ENCODE data around the gene ODC1.

ODC1 gene

GRCh38 chr2:10413991-10414451 lies 34.1 kb downstream of the ODC1 start:
- no peaks in the 10 kb centered on the region for H3K36me3 ChIP-seq (ENCODE audit: control insufficient read depth in 2 of 2, insufficient read depth in 2 of 2, low read length in 2 of 2)
- H3K4me3 ChIP-seq (ENCODE audit: low read length in 2 of 2), result no peak overlapping the region
- H3K27ac ChIP-seq (ENCODE audit: low read length), result no peak overlapping the region
- H3K4me1 ChIP-seq (ENCODE audit: control insufficient read depth, insufficient read depth, low read length), result peaks cover 16% of the 10 kb centered on the region
- peaks cover 0 to 4% of the 10 kb centered on the region in 2 donors for H3K9me3 ChIP-seq (ENCODE audit: control insufficient read depth in 2 of 2, low read length in 2 of 2)
- H3K9ac ChIP-seq (ENCODE audit: low read length in 2 of 2), result no peak overlapping the region
- H3K27me3 ChIP-seq (ENCODE audit: control insufficient read depth in 1 of 2, insufficient read depth in 2 of 2, low read length in 2 of 2), result no peaks in the 10 kb centered on the region

- Histone ChIP-seq H3K27ac (ENCODE audit: low read length) (no peak overlapping the region), H3K36me3 (ENCODE audit: control insufficient read depth in 2 of 2, insufficient read depth in 2 of 2, low read length in 2 of 2) (no peaks in the 10 kb centered on the region), H3K27me3 (ENCODE audit: control insufficient read depth in 1 of 2, insufficient read depth in 2 of 2, low read length in 2 of 2) (no peaks in the 10 kb centered on the region), H3K9ac (ENCODE audit: low read length in 2 of 2) (no peak overlapping the region), H3K4me3 (ENCODE audit: low read length in 2 of 2) (no peak overlapping the region), H3K4me1 (ENCODE audit: control insufficient read depth, insufficient read depth, low read length) (peaks cover 18% of the 10 kb centered on the region), H3K9me3 (ENCODE audit: control insufficient read depth in 2 of 2, low read length in 2 of 2) (peaks cover 0 to 4% of the 10 kb centered on the region in 2 donors)
These were observed 34.6 kb downstream of the ODC1 start for GRCh38 chr2:10413503-10413902.

GRCh38 chr2:10412380-10412779 lies 35.7 kb downstream of the ODC1 start:
- no peak overlapping the region for H3K4me3 ChIP-seq (ENCODE audit: low read length in 2 of 2)
- no peaks in the 10 kb centered on the region for H3K36me3 ChIP-seq (ENCODE audit: control insufficient read depth in 2 of 2, insufficient read depth in 2 of 2, low read length in 2 of 2)
- peaks cover 23% of the 10 kb centered on the region for H3K4me1 ChIP-seq (ENCODE audit: control insufficient read depth, insufficient read depth, low read length)
- no peaks in the 10 kb centered on the region for H3K27me3 ChIP-seq (ENCODE audit: control insufficient read depth in 1 of 2, insufficient read depth in 2 of 2, low read length in 2 of 2)
- no peak overlapping the region for H3K27ac ChIP-seq (ENCODE audit: low read length)
- peaks cover 0 to 4% of the 10 kb centered on the region in 2 donors for H3K9me3 ChIP-seq (ENCODE audit: control insufficient read depth in 2 of 2, low read length in 2 of 2)
- H3K9ac ChIP-seq (ENCODE audit: low read length in 2 of 2), result no peak overlapping the region

GRCh38 chr2:10411557-10411956 lies 36.6 kb downstream of the ODC1 start:
- H3K27me3 ChIP-seq (ENCODE audit: control insufficient read depth in 1 of 2, insufficient read depth in 2 of 2, low read length in 2 of 2), result no peaks in the 10 kb centered on the region
- H3K9ac ChIP-seq (ENCODE audit: low read length in 2 of 2), result no peak overlapping the region
- H3K36me3 ChIP-seq (ENCODE audit: control insufficient read depth in 2 of 2, insufficient read depth in 2 of 2, low read length in 2 of 2), result no peaks in the 10 kb centered on the region
- H3K4me1 ChIP-seq (ENCODE audit: control insufficient read depth, insufficient read depth, low read length), result peaks cover 29% of the 10 kb centered on the region
- H3K9me3 ChIP-seq (ENCODE audit: control insufficient read depth in 2 of 2, low read length in 2 of 2), result peaks cover 0 to 4% of the 10 kb centered on the region in 2 donors
- no peak overlapping the region for H3K27ac ChIP-seq (ENCODE audit: low read length)
- H3K4me3 ChIP-seq (ENCODE audit: low read length in 2 of 2), result no peak overlapping the region

- no peak overlapping the region for H3K4me3 ChIP-seq (ENCODE audit: low read length in 2 of 2)
- no peaks in the 10 kb centered on the region for H3K27me3 ChIP-seq (ENCODE audit: control insufficient read depth in 1 of 2, insufficient read depth in 2 of 2, low read length in 2 of 2)
- peaks cover 34% of the 10 kb centered on the region for H3K4me1 ChIP-seq (ENCODE audit: control insufficient read depth, insufficient read depth, low read length)
- H3K9me3 ChIP-seq (ENCODE audit: control insufficient read depth in 2 of 2, low read length in 2 of 2), result peaks cover 0 to 4% of the 10 kb centered on the region in 2 donors
- H3K36me3 ChIP-seq (ENCODE audit: control insufficient read depth in 2 of 2, insufficient read depth in 2 of 2, low read length in 2 of 2), result no peaks in the 10 kb centered on the region
- H3K27ac ChIP-seq (ENCODE audit: low read length), result no peak overlapping the region
- no peak overlapping the region for H3K9ac ChIP-seq (ENCODE audit: low read length in 2 of 2)
These were observed 37.2 kb downstream of the ODC1 start for GRCh38 chr2:10410823-10411437.

- Histone ChIP-seq H3K4me1 (ENCODE audit: control insufficient read depth, insufficient read depth, low read length) (peaks cover 41% of the 10 kb centered on the region), H3K27me3 (ENCODE audit: control insufficient read depth in 1 of 2, insufficient read depth in 2 of 2, low read length in 2 of 2) (no peaks in the 10 kb centered on the region), H3K27ac (ENCODE audit: low read length) (no peak overlapping the region), H3K9ac (ENCODE audit: low read length in 2 of 2) (no peak overlapping the region), H3K36me3 (ENCODE audit: control insufficient read depth in 2 of 2, insufficient read depth in 2 of 2, low read length in 2 of 2) (no peaks in the 10 kb centered on the region), H3K9me3 (ENCODE audit: control insufficient read depth in 2 of 2, low read length in 2 of 2) (peaks cover 0 to 4% of the 10 kb centered on the region in 2 donors), H3K4me3 (ENCODE audit: low read length in 2 of 2) (no peak overlapping the region)
These were observed 37.9 kb downstream of the ODC1 start for GRCh38 chr2:10410001-10410822.

- Histone ChIP-seq H3K27me3 (ENCODE audit: control insufficient read depth in 1 of 2, insufficient read depth in 2 of 2, low read length in 2 of 2) (no peaks in the 10 kb centered on the region), H3K9me3 (ENCODE audit: control insufficient read depth in 2 of 2, low read length in 2 of 2) (peaks cover 0 to 4% of the 10 kb centered on the region in 2 donors), H3K9ac (ENCODE audit: low read length in 2 of 2) (no peak overlapping the region), H3K4me1 (ENCODE audit: control insufficient read depth, insufficient read depth, low read length) (peaks cover 50% of the 10 kb centered on the region), H3K36me3 (ENCODE audit: control insufficient read depth in 2 of 2, insufficient read depth in 2 of 2, low read length in 2 of 2) (no peaks in the 10 kb centered on the region), H3K27ac (ENCODE audit: low read length) (no peak overlapping the region), H3K4me3 (ENCODE audit: low read length in 2 of 2) (peak overlapping the region in 1 of 2 donors; percentile 22)
These were observed 39.2 kb downstream of the ODC1 start for GRCh38 chr2:10408649-10409579.

- H3K36me3 ChIP-seq (ENCODE audit: control insufficient read depth in 2 of 2, insufficient read depth in 2 of 2, low read length in 2 of 2), result no peaks in the 10 kb centered on the region
- H3K27me3 ChIP-seq (ENCODE audit: control insufficient read depth in 1 of 2, insufficient read depth in 2 of 2, low read length in 2 of 2), result no peaks in the 10 kb centered on the region
- H3K9ac ChIP-seq (ENCODE audit: low read length in 2 of 2), result no peak overlapping the region
- H3K4me1 ChIP-seq (ENCODE audit: control insufficient read depth, insufficient read depth, low read length), result peaks cover 49% of the 10 kb centered on the region
- no peak overlapping the region for H3K27ac ChIP-seq (ENCODE audit: low read length)
- peak overlapping the region in 1 of 2 donors; percentile 8 for H3K4me3 ChIP-seq (ENCODE audit: low read length in 2 of 2)
- peaks cover 0 to 4% of the 10 kb centered on the region in 2 donors for H3K9me3 ChIP-seq (ENCODE audit: control insufficient read depth in 2 of 2, low read length in 2 of 2)
These were observed 40.1 kb downstream of the ODC1 start for GRCh38 chr2:10407841-10408648.

GRCh38 chr2:10407432-10407831 lies 40.7 kb downstream of the ODC1 start:
- peaks cover 49% of the 10 kb centered on the region for H3K4me1 ChIP-seq (ENCODE audit: control insufficient read depth, insufficient read depth, low read length)
- H3K9ac ChIP-seq (ENCODE audit: low read length in 2 of 2), result no peak overlapping the region
- no peak overlapping the region for H3K27ac ChIP-seq (ENCODE audit: low read length)
- peaks cover 0 to 3% of the 10 kb centered on the region in 2 donors for H3K9me3 ChIP-seq (ENCODE audit: control insufficient read depth in 2 of 2, low read length in 2 of 2)
- no peaks in the 10 kb centered on the region for H3K27me3 ChIP-seq (ENCODE audit: control insufficient read depth in 1 of 2, insufficient read depth in 2 of 2, low read length in 2 of 2)
- no peaks in the 10 kb centered on the region for H3K36me3 ChIP-seq (ENCODE audit: control insufficient read depth in 2 of 2, insufficient read depth in 2 of 2, low read length in 2 of 2)
- no peak overlapping the region for H3K4me3 ChIP-seq (ENCODE audit: low read length in 2 of 2)

All from stomach smooth muscle (tissue), 2 donors.